ENCODE data around the gene CCDC8. TPM values are rescaled to one million over a fixed set of nuclear protein-coding genes. Genes with fewer than 3 reads are reported as not detected.

CCDC8 gene, protein sequence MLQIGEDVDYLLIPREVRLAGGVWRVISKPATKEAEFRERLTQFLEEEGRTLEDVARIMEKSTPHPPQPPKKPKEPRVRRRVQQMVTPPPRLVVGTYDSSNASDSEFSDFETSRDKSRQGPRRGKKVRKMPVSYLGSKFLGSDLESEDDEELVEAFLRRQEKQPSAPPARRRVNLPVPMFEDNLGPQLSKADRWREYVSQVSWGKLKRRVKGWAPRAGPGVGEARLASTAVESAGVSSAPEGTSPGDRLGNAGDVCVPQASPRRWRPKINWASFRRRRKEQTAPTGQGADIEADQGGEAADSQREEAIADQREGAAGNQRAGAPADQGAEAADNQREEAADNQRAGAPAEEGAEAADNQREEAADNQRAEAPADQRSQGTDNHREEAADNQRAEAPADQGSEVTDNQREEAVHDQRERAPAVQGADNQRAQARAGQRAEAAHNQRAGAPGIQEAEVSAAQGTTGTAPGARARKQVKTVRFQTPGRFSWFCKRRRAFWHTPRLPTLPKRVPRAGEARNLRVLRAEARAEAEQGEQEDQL
- total RNA-seq: 10 to 100 TPM; 47.0 to 54.6 (median 49.9) TPM
- polyA plus RNA-seq: 28.8 TPM
- long read RNA-seq, donor 1, transcript CCDC8-201 (1 exons, 3,186 nt): major isoform, 236 of 236 reads
- long read RNA-seq, donor 1, partial matches to known transcripts: 0 of 236 reads
- long read RNA-seq, donor 1, other reads (novel, unspliced or antisense): 0 of 236 reads
- long read RNA-seq, donor 2, transcript CCDC8-201 (1 exons, 3,186 nt): major isoform, 75 of 75 reads
- long read RNA-seq, donor 2, partial matches to known transcripts: 0 of 75 reads
- long read RNA-seq, donor 2, other reads (novel, unspliced or antisense): 0 of 75 reads
- long read RNA-seq, donor 3, transcript CCDC8-201 (1 exons, 3,186 nt): major isoform, 335 of 336 reads
- long read RNA-seq, donor 3, partial matches to known transcripts: 0 of 336 reads
- long read RNA-seq, donor 3, other reads (novel, unspliced or antisense): 1 of 336 reads
- long read RNA-seq, donor 4, transcript CCDC8-201 (1 exons, 3,186 nt): major isoform, 100 of 100 reads
- long read RNA-seq, donor 4, partial matches to known transcripts: 0 of 100 reads
- long read RNA-seq, donor 4, other reads (novel, unspliced or antisense): 0 of 100 reads

DNA sequence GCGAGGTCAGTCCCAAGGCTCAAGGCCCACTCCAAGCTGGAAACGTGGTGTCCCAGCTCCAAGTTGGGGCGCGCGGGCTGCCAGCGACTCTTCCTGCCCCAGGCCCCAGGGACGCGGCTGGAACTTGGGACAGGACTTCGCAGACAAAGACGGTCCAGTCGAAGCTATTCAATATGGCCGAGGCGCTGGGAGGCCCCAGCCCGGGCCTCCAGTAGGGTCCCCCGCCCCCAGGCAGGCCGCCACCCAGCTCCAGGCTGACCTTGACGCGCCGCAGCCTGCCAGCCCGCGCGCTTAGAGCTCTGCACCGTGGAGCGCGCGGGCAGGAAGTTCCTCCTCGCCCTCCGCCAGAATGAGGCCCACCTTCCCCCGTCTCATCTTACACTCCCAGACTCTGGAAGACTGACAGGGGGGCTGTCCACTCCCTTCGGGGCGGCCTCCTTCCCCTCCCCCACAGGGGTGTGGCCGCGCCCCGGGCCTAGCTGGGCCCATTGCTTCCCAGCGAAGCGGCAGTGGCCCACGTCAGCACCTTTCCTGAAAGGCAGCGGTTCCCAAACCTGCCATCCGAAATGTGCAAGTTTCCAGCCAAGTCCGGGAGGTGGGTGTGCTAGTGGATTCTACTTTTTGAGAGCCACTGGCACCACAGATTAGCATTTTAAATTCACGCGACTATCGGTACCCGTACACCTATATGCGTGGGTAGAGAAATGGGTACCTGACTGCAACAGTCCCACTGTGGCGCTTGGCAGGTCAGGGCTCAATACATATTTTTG is at the start of gene CCDC8:
Gene CCDC8, minus strand, starts transcription at position 303 of the 770 bp plus-strand sequence. CDS start 754 bp downstream, outside the sequence.
- peak; percentile 93 to 94 for ATAC-seq
- peaks cover 4% of the 10 kb centered on the region for H3K4me1 ChIP-seq (ENCODE audit: control insufficient read depth, insufficient read depth, low read length)
- WGBS: 9% methylated on average over 46 of the region's 46 CpGs

DNA sequence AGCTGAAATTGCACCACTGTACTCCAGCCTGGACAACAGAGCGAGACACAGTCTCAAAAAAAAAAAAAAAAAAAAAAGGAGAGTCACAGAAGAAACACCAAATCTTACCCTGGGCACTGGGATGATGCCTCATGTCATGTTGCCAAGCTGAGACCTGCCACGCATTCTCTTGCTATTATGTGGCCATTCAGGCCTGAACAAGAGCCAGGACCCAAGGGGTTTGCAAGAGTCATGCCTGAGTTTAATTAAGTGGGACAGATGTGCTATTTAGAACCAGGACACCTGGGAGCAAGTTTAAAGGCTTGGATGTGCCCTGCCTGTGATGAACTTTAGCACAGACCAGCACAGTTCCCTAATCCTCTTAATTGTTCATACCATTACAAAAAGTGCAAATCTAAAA is 48.2 kb upstream of the CCDC8 start:
- no peak for ATAC-seq

More for the DNA sequence above, at the start of gene CCDC8:
- peak within 1 kb of the TSS; percentile 80 for H3K27ac ChIP-seq (ENCODE audit: low read length)
- intact Hi-C loops (cut with DNase I): no loop called here
- peak within 1 kb of the TSS; percentile 54 for H3K4me3 ChIP-seq (ENCODE audit: low read length)
- H3K9me3 ChIP-seq (ENCODE audit: control insufficient read depth, low read length): no peaks in the 10 kb centered on the region
- peak; percentile 90 to 96 (median 95) for DNase-seq
- no peaks in the 10 kb centered on the region for H3K27me3 ChIP-seq (ENCODE audit: control insufficient read depth, insufficient read depth)

DNA sequence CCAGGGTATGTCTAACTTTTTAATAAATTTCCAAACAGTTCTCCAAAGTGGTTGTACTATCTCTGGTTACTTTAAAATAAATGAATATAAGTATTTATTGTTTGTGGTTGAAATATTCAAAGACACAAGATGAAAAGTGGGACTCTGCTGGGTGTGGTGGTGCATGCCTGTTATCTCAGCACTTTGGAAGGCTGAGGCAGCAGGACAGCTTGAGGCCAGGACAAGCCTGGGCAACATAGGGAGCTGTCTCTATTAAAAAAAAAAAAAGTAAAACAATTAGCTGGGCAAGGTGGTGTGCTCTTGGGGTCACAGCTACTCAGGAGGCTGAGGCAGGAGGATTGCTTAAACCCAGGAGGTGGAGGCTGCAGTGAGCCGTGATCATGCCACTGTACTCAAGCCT is 47.6 kb upstream of the CCDC8 start:
- no peak overlapping the region for H3K4me3 ChIP-seq (ENCODE audit: low read length)
- no peaks in the 10 kb centered on the region for H3K9me3 ChIP-seq (ENCODE audit: control insufficient read depth, low read length)
- DNase-seq (no peak), ATAC-seq (no peak)
- H3K27me3 ChIP-seq (ENCODE audit: control insufficient read depth, insufficient read depth): no peaks in the 10 kb centered on the region
- H3K27ac ChIP-seq (ENCODE audit: low read length): no peak overlapping the region
- intact Hi-C loops (cut with DNase I): no loop called here
- 90% methylated on average over 1 of the region's 1 CpG for WGBS
- H3K4me1 ChIP-seq (ENCODE audit: control insufficient read depth, insufficient read depth, low read length): no peaks in the 10 kb centered on the region

More for the DNA sequence above, 48.2 kb upstream of the CCDC8 start:
- Histone ChIP-seq H3K27ac (ENCODE audit: low read length) (no peak overlapping the region), H3K27me3 (ENCODE audit: control insufficient read depth, insufficient read depth) (no peaks in the 10 kb centered on the region), H3K4me3 (ENCODE audit: low read length) (no peak overlapping the region), H3K4me1 (ENCODE audit: control insufficient read depth, insufficient read depth, low read length) (no peaks in the 10 kb centered on the region), H3K9me3 (ENCODE audit: control insufficient read depth, low read length) (no peaks in the 10 kb centered on the region)
- no peak for DNase-seq
- intact Hi-C loops (cut with DNase I): no loop called here
- WGBS: 91% methylated on average over 2 of the region's 2 CpGs

DNA sequence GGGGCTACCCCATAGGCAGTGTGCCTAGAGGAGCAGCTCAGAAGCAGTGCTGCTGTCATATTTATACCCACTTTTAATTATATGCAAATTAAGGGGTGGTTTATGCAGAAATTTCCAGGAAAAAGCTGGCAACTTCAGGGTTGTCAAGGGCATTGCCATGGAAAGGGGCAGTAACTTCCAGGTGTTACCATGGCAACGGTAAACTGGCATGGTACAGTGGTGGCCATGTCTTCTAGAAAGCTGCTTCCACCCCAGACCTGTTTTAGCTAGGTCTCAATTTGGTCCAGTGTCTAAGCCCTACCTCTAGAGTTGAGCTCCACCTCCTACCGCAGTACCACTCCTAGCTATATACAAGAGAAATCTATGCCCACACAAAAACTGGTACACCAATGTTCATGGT is 46.7 kb upstream of the CCDC8 start:
- Histone ChIP-seq H3K9me3 (ENCODE audit: control insufficient read depth, low read length) (no peaks in the 10 kb centered on the region), H3K4me3 (ENCODE audit: low read length) (no peak overlapping the region), H3K27me3 (ENCODE audit: control insufficient read depth, insufficient read depth) (no peaks in the 10 kb centered on the region), H3K4me1 (ENCODE audit: control insufficient read depth, insufficient read depth, low read length) (no peaks in the 10 kb centered on the region), H3K27ac (ENCODE audit: low read length) (no peak overlapping the region)
- WGBS: 67% methylated on average over 2 of the region's 2 CpGs
- ATAC-seq (no peak), DNase-seq (no peak)
- intact Hi-C loops (cut with DNase I): no loop called here

DNA sequence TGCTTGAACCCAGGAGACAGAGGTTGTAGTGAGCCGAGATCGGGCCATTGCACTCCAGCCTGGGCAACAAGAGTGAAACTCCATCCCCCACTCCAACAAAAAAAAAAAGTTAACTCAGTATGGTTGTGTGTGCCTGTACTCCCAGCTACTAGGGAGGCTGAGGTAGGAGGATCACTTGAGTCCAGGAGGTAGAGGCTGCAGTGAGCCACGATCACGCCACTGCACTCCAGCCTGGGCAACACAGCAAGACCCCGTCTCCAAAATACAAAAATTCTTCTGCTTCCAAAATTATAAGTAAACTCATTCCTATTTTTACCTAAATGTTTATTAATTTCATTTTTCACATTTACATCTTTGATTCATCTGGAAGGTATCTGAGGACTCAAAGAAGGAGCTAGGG is 43.6 kb upstream of the CCDC8 start:
- DNase-seq (no peak), ATAC-seq (no peak)
- WGBS: 94% methylated on average over 5 of the region's 5 CpGs
- Histone ChIP-seq H3K4me3 (ENCODE audit: low read length) (no peak overlapping the region), H3K4me1 (ENCODE audit: control insufficient read depth, insufficient read depth, low read length) (no peaks in the 10 kb centered on the region), H3K27ac (ENCODE audit: low read length) (no peak overlapping the region), H3K27me3 (ENCODE audit: control insufficient read depth, insufficient read depth) (no peaks in the 10 kb centered on the region), H3K9me3 (ENCODE audit: control insufficient read depth, low read length) (no peaks in the 10 kb centered on the region)
- intact Hi-C loops (cut with DNase I): no loop called here

DNA sequence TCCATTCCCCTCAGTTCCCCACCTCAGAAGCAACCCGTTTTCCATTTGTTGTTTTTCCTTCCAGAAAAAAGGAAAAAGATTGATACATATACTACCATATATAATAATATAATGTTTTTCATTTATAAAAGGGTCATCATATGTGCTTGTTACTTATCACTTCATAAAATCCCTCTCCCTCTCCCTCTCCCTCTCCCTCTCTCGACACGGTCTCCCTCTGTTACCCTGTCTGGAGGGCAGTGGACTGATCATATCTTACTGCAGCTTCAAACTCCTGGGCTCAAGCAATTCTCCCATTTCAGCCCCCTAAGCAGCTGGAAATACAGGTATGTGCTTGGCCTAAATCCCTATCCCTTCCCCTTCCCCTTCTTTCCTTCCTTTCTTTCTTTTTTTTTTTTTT is 40.9 kb upstream of the CCDC8 start:
- DNase-seq (no peak), ATAC-seq (no peak)
- intact Hi-C loops (cut with DNase I): no loop called here
- 64% methylated on average over 3 of the region's 3 CpGs for WGBS
- H3K27me3 ChIP-seq (ENCODE audit: control insufficient read depth, insufficient read depth): no peaks in the 10 kb centered on the region
- no peaks in the 10 kb centered on the region for H3K4me1 ChIP-seq (ENCODE audit: control insufficient read depth, insufficient read depth, low read length)
- H3K9me3 ChIP-seq (ENCODE audit: control insufficient read depth, low read length): no peaks in the 10 kb centered on the region
- no peak overlapping the region for H3K27ac ChIP-seq (ENCODE audit: low read length)
- H3K4me3 ChIP-seq (ENCODE audit: low read length): no peak overlapping the region

DNA sequence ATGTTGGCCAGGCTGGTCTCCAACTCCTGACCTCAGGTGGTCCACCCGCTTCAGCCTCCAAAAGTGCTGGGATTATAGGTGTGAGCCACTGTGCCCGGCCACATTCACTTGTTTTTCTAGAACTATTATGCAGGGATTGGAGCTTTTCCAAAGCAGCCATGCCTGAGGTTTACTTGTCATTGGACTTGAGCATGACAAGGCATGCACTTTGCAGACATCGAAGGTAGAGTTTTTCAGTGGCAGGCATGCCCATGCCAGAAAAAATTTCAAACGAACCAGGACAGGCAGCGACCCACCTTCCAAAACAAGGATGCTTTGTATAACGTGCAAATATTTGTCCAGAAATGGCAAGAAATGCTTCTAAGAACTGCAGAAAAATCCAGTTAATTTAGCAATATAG is 40.3 kb upstream of the CCDC8 start:
- DNase-seq (no peak), ATAC-seq (no peak)
- Histone ChIP-seq H3K4me3 (ENCODE audit: low read length) (no peak overlapping the region), H3K27ac (ENCODE audit: low read length) (no peak overlapping the region), H3K9me3 (ENCODE audit: control insufficient read depth, low read length) (no peaks in the 10 kb centered on the region), H3K4me1 (ENCODE audit: control insufficient read depth, insufficient read depth, low read length) (no peaks in the 10 kb centered on the region), H3K27me3 (ENCODE audit: control insufficient read depth, insufficient read depth) (no peaks in the 10 kb centered on the region)
- intact Hi-C loops (cut with DNase I): no loop called here
- 82% methylated on average over 6 of the region's 6 CpGs for WGBS

DNA sequence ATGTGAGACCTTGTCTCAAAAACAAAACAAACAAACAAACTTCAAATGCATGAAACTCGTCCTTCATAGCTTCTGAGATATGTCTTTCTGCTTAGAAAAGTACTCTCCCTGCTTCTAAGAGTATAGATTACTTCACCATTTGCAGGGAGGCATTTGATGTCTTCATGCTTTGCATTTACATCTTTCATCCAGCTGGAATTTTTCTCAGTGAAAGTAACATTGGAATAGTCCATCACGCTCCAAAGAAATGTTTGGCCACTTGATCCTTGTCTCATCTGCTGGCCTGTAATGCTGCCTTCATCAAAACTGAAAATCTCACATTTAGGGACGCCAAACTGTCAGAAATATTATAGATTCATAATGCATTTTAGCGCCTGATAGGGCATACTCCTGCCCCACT is 38.8 kb upstream of the CCDC8 start:
- no peaks in the 10 kb centered on the region for H3K9me3 ChIP-seq (ENCODE audit: control insufficient read depth, low read length)
- intact Hi-C loops (cut with DNase I): no loop called here
- H3K4me1 ChIP-seq (ENCODE audit: control insufficient read depth, insufficient read depth, low read length): no peaks in the 10 kb centered on the region
- no peak for DNase-seq
- ATAC-seq: no peak
- WGBS: 49% methylated on average over 4 of the region's 4 CpGs
- H3K27me3 ChIP-seq (ENCODE audit: control insufficient read depth, insufficient read depth): no peaks in the 10 kb centered on the region
- no peak overlapping the region for H3K4me3 ChIP-seq (ENCODE audit: low read length)
- H3K27ac ChIP-seq (ENCODE audit: low read length): no peak overlapping the region

DNA sequence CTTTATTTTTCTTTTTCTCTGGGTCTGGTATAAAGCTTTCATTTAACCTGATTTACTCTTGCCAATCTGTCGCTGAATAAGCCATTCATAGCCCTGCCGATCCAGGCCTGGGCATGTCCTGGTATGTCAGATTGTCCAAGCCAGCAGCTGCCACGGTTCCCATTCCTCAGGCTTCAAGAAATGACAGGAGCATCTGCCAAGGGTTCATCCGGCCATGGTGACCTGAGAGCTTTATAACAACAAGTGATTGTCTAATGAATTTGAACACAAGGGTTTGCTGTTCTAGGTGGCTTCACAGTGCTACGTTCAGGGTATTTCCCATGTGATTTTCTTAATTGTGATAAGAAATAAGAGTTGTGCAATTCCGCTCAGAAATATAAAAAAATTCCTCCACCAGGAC is 38.0 kb upstream of the CCDC8 start:
- intact Hi-C loops (cut with DNase I): no loop called here
- H3K27me3 ChIP-seq (ENCODE audit: control insufficient read depth, insufficient read depth): no peaks in the 10 kb centered on the region
- H3K4me1 ChIP-seq (ENCODE audit: control insufficient read depth, insufficient read depth, low read length): no peaks in the 10 kb centered on the region
- DNase-seq (peak in 1 of 3 donors; percentile 72), ATAC-seq (peak; percentile 44 to 65)
- no peaks in the 10 kb centered on the region for H3K9me3 ChIP-seq (ENCODE audit: control insufficient read depth, low read length)
- no peak overlapping the region for H3K4me3 ChIP-seq (ENCODE audit: low read length)
- no peak overlapping the region for H3K27ac ChIP-seq (ENCODE audit: low read length)
- WGBS: 38% methylated on average over 6 of the region's 6 CpGs

DNA sequence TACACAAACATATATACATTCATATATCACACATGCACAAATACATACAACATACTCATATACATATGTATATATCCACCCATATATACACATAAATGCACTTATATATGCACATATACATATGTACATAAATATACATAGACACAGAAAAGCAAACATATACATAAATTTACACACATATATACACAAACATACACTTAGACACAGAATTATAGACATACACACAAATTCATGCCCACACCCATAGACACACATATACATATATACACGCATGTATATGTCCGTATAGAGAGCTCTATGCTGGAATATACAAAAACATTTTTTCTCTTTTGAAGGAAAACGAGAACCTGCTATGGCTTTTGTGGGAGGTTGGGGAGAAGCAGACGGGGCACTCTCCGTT is 37.4 kb upstream of the CCDC8 start:
- H3K27me3 ChIP-seq (ENCODE audit: control insufficient read depth, insufficient read depth): no peaks in the 10 kb centered on the region
- no peak overlapping the region for H3K27ac ChIP-seq (ENCODE audit: low read length)
- H3K9me3 ChIP-seq (ENCODE audit: control insufficient read depth, low read length): no peaks in the 10 kb centered on the region
- intact Hi-C loops (cut with DNase I): no loop called here
- no peak for DNase-seq
- no peak for ATAC-seq
- WGBS: 56% methylated on average over 5 of the region's 5 CpGs
- no peaks in the 10 kb centered on the region for H3K4me1 ChIP-seq (ENCODE audit: control insufficient read depth, insufficient read depth, low read length)
- H3K4me3 ChIP-seq (ENCODE audit: low read length): no peak overlapping the region

Data from right cardiac atrium (tissue), 5 donors.